ENCODE measurements around the gene RPS6KA2. TPM values are rescaled to one million over a fixed set of nuclear protein-coding genes. Genes with fewer than 3 reads are reported as not detected.
A peak's percentile ranks its signal among the peaks of the same experiment; 100 is the strongest.

RPS6KA2 gene
- total and polyA plus RNA-seq, 2 donors (not counting 3 experiments of a cell fraction or from before 2014, with no cell fraction given) = 54.5 to 75.8 TPM

DNA sequence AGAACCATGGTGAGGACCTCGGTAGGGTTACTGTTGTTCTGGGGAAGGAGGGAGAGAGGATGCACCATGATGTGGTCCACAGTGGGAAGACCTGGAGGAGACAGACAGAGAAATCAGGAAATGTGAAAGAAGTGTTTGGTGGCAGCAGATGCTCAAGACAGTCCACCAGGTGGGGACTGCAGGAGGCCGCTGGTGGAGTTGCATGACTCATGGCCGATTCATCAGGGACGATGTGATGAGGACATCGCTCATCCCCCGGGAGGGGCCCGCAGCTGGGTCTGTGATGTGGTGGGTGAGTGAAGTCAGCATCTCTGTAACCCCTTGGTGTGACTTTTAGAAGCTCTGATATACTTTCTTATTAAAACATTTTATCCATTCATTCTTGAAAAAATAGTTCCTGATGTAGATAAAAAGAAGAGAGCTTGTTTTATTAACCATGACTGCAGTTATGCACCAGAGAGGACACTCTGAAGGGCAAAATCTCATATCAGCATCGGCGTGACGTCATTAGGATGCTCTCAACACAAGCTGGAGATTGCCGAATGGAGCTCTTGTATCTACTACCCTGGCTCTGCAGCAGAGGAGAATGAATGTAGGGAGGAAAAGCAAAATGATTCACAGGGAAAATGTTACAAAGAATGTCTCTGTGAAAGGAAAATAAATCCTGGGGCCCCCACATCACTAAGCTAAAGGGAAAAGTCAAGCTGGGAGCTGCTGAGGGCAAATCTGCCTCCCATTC is 111.8 kb downstream of the RPS6KA2 start:
- no peaks in the 10 kb centered on the region for H3K9me1 ChIP-seq (replicated peaks; ENCODE audit: control insufficient read depth, extremely low read depth, insufficient read depth, low read length)
- dilution Hi-C loops (cut with MboI; ENCODE audit: extremely low pct_ligation_motif_present, low sequenced_read_pairs) = no loop called here
- ChIA-PET CTCF (interaction anchor here (0.6 to 1.7 kb wide), 11 partner anchors 12 to 474 kb away, joined by 3 to 12 read pairs (median 4); partner anchors contain the start of gene RPS6KA2), POLR2A (no interaction called here)
- no peak for TF ChIP-seq MYC (IDR thresholded peaks at IDR 0.05; ENCODE audit: low read depth, low read length)
- TF ChIP-seq JUN (IDR thresholded peaks at IDR 0.05; ENCODE audit: borderline replicate concordance, insufficient read depth, insufficient read length, low read depth) = peak; percentile 57
- no peak for TF ChIP-seq EZH2 (IDR thresholded peaks at IDR 0.05; ENCODE audit: borderline replicate concordance, low read depth, low read length, severe bottlenecking)
- no peak for TF ChIP-seq MAX (IDR thresholded peaks at IDR 0.05; ENCODE audit: insufficient read depth, insufficient read length)
- TF ChIP-seq POLR2AphosphoS5 (IDR thresholded peaks at IDR 0.05; ENCODE audit: insufficient read depth, low read depth, low read length) = peak; percentile 18
- TF ChIP-seq POLR2A (IDR thresholded peaks at IDR 0.05; ENCODE audit: low read depth, low read length) = no peak
- peak; percentile 94 for TF ChIP-seq FOS (IDR thresholded peaks at IDR 0.05; ENCODE audit: borderline replicate concordance, insufficient read depth, low read length)
- peak; percentile 21 for TF ChIP-seq GATA2 (IDR thresholded peaks at IDR 0.05; ENCODE audit: insufficient read depth, insufficient read length, low read depth, low read length)
- TF ChIP-seq, protein P1, sequence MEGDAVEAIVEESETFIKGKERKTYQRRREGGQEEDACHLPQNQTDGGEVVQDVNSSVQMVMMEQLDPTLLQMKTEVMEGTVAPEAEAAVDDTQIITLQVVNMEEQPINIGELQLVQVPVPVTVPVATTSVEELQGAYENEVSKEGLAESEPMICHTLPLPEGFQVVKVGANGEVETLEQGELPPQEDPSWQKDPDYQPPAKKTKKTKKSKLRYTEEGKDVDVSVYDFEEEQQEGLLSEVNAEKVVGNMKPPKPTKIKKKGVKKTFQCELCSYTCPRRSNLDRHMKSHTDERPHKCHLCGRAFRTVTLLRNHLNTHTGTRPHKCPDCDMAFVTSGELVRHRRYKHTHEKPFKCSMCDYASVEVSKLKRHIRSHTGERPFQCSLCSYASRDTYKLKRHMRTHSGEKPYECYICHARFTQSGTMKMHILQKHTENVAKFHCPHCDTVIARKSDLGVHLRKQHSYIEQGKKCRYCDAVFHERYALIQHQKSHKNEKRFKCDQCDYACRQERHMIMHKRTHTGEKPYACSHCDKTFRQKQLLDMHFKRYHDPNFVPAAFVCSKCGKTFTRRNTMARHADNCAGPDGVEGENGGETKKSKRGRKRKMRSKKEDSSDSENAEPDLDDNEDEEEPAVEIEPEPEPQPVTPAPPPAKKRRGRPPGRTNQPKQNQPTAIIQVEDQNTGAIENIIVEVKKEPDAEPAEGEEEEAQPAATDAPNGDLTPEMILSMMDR (IDR thresholded peaks at IDR 0.05; ENCODE audit: extremely low read depth in 1 of 2, insufficient read depth in 1 of 2, low read depth in 1 of 2, low read length in 2 of 2) = peak; percentile 23 to 32
- BruUV-seq (replicated peaks) = no TSS peak
- peaks cover 0 to 10% of the 10 kb centered on the region in 2 experiments for H3K36me3 ChIP-seq (ENCODE audit: control insufficient read depth in 2 of 2, extremely low read depth in 1 of 2, insufficient read depth in 2 of 2, low read length in 2 of 2)
- H3K4me2 ChIP-seq (ENCODE audit: insufficient read depth, low read length) = no peak overlapping the region
- DNase-seq (ENCODE audit: low read depth, low spot score) = peak; percentile 56
- no peak overlapping the region for H2AFZ ChIP-seq (ENCODE audit: low read depth, low read length)
- FAIRE-seq = peak; percentile 67
- intact Hi-C loops (cut with micrococcal nuclease) = loop anchor here (1.0 to 5.0 kb wide), 4 partner anchors 42 to 192 kb away; partner anchors contain the start of gene RPS6KA2
- H3K27me3 ChIP-seq (ENCODE audit: control insufficient read depth in 2 of 2, insufficient read depth in 2 of 2, low read length in 2 of 2) = no peaks in the 10 kb centered on the region
- H3K27ac ChIP-seq (ENCODE audit: insufficient read depth, low read depth, low read length) = no peak overlapping the region
- H3K9me3 ChIP-seq (replicated peaks; ENCODE audit: control insufficient read depth, insufficient read depth, low read length) = no peaks in the 10 kb centered on the region
- H3K9ac ChIP-seq (replicated peaks; ENCODE audit: extremely low read depth, insufficient read depth, low read length) = no peak overlapping the region
- H3K4me1 ChIP-seq (ENCODE audit: control insufficient read depth, extremely low read depth, insufficient read depth, low read length) = peaks cover 6% of the 10 kb centered on the region
- H4K20me1 ChIP-seq (replicated peaks; ENCODE audit: control insufficient read depth, extremely low read depth, insufficient read depth, low read length) = no peaks in the 10 kb centered on the region
- no peaks in the 10 kb centered on the region for H3K79me2 ChIP-seq (ENCODE audit: control insufficient read depth, insufficient read depth, low read length)
- H3K4me3 ChIP-seq (replicated peaks in 1 of 3; ENCODE audit: insufficient read depth in 1 of 3, low read depth in 1 of 3, low read length in 3 of 3) = no peak overlapping the region

Measured in endothelial cell of umbilical vein (primary cell).